Measurements from ENCODE around the gene BIN2.

The BIN2 gene

DNA sequence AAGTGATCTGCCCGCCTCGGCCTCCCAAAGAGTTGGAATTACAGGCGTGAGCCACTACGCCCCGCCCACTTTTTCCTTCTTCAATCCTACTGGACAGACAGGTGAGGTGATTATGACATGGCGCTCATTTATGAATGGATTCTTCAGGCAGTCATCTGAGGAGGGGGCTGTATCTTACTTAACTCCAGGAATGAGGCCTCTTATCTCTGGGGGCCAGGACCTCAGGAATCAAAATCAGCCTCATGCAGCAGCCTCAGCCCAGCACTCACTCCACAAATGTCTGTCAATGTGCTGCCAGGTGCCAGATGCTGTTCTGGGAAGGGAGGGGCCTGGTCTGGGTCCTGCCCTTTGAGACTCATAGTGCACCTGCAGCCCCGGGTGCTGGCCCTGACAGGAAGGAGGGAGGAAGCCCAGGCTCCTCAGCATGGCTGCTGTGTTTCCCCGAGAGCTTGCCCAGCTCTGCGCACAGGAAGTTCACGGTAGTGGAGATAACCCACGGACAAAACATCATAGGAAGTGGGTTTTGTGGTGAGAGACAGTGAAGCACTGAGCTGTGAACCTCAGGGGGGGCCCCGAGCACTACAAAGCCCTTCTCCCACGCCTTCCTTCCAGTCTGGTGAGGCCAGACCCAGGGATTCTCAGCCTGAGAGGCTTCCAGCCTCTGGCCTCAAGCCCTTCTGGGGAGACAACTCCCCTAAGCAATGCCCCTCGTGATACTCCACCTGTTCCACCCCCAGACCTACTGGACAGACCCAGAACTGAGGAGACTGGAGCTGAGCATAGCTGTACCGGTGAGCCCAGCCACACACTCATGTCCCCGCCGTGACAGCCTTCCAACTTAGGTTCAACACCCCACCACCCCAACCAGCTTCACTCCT is 44.9 kb upstream of the BIN2 start:
- TF ChIP-seq, protein P1, sequence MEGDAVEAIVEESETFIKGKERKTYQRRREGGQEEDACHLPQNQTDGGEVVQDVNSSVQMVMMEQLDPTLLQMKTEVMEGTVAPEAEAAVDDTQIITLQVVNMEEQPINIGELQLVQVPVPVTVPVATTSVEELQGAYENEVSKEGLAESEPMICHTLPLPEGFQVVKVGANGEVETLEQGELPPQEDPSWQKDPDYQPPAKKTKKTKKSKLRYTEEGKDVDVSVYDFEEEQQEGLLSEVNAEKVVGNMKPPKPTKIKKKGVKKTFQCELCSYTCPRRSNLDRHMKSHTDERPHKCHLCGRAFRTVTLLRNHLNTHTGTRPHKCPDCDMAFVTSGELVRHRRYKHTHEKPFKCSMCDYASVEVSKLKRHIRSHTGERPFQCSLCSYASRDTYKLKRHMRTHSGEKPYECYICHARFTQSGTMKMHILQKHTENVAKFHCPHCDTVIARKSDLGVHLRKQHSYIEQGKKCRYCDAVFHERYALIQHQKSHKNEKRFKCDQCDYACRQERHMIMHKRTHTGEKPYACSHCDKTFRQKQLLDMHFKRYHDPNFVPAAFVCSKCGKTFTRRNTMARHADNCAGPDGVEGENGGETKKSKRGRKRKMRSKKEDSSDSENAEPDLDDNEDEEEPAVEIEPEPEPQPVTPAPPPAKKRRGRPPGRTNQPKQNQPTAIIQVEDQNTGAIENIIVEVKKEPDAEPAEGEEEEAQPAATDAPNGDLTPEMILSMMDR (IDR thresholded peaks at IDR 0.05; ENCODE audit: extremely low read depth, missing control alignments) = no peak
- DNase-seq (ENCODE audit: low spot score) = peak; percentile 97

DNA sequence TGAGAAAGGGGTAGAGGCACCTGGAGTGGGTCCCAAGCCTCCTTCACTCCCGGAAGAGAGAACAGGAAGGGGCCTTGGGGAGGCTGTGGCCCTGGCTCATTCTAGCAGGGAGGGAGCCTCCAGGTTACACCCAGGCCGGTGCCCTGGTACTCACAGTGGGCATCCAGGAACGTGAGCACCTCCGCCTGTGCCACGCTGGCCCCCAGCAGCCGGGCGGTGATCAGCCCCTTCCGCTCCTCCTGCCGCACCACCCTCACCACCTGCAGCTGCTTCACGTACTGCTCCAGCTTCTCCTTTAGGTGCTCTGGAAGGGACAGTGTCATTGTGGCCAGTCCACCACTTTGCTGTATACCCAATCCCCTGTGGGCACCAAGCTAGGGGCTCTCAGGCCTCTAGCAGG is 41.3 kb upstream of the BIN2 start:
- TF ChIP-seq, protein P1 (IDR thresholded peaks at IDR 0.05; ENCODE audit: extremely low read depth, missing control alignments) = no peak
- no peak for DNase-seq (ENCODE audit: low spot score)

DNA sequence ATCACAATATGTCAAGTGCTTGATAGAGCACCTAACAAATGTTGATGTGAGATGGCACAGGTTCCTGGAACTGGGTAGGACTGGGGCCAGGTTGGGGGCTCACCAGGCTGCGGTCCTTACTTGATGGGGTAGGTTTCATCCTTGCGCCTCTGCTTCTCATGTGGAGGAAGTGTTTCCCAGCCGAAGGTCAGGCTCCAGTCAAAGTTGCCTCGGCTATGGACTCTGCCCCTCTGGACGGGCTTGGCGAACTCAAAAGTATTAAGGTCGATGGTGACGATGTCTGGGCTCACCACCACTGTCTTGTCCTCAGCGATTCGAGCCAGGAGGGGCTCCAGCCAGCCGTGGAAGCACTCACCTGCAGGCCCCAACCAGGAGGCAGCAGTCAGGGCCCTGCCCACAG is 40.0 kb upstream of the BIN2 start:
- TF ChIP-seq, protein P1 (IDR thresholded peaks at IDR 0.05; ENCODE audit: extremely low read depth, missing control alignments) = no peak
- no peak for DNase-seq (ENCODE audit: low spot score)

DNA sequence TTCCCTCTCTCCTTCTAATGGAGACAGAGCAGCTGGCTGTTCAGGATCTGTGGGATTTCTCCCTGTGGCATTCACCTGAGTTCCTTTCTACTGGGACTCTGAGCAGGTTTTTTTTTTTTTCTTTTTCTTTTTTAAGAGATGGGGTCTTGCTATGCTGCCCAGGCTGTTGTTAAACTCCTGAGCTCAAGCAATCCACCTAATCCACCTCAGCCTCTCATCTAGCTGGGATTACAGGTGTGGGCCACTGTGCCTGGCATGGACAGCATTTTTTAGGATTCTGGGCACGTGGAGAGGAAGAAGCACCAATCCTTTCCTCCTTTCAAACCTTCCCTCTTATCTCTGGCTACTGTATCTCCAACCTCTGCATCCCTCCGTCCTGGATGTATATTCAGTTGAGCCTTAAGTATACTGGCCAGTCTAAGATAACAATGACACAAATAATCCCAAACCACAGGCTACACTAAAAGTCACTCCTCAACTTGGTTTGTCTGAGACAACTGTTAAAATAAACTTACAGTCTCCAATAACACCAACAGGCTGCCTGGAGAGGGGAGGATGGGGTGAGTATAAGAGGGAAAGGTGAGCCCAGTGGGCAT is 38.9 kb upstream of the BIN2 start:
- TF ChIP-seq, protein P1 (IDR thresholded peaks at IDR 0.05; ENCODE audit: extremely low read depth, missing control alignments) = no peak
- no peak for DNase-seq (ENCODE audit: low spot score)

DNA sequence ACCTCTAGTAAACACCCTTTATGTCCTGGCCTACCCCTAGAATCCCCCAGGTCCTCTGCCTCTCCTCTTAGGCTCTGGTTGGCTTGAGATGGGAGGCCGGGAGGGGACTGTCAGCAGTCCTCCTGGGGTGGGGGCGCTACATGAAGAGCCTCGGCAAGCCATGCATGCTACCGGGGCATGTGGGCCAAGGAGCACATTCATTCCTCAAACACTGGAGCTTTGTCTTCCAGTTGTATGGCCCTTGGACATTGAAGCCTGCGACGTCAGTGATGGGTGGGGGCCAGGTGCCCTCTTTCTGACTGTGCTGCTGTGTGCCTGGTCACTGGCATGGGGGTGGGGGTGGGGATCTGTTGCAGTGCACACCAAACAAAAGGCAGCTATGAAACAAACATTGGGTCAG is 38.3 kb upstream of the BIN2 start:
- no peak for DNase-seq (ENCODE audit: low spot score)
- TF ChIP-seq, protein P1 (IDR thresholded peaks at IDR 0.05; ENCODE audit: extremely low read depth, missing control alignments) = no peak

DNA sequence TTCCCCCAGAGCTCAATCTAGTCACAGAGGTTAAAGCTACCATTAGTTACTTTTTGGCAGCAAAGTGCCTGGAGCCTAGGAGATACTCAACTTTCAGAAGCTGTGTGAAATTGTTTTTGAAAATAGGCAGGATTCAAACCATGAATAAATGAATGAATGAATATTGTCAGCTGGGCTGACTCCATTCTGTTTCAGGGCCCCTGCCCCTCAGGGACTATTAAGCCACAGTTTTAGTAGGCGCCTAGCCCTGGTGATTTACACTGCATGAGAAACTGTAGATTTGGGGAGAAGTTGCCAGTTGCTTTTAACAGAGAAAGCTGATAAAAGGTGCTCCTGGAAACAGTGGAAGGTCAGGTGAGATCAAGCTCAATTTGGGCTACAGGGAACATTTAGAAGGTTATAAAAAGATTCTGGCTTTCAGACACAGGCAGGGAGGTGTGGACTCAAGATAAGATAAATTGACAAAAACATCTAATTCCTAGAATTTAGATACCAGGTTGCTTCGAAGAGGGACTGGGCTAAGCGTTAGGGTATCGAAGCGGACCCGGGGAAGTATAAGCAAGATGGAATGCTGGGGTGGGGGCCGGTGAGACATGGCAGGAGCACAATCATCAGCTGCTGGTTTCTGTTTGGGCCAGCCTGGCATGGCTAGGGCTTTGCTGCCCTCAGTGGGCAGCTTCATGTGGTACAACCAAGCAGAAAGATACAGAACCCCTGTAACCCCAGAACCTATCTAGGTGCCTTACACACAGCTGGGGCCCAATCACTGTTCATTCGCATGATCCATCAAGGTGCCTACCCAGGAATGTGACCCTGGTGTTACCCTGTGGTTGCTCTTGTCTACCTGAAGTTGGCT is 37.4 kb upstream of the BIN2 start:
- TF ChIP-seq, protein P1 (IDR thresholded peaks at IDR 0.05; ENCODE audit: extremely low read depth, missing control alignments) = no peak
- no peak for DNase-seq (ENCODE audit: low spot score)

All from GM20000 (cell line).